Keratinocyte (primary cell): ENCODE data around the gene HEPH. TPM values are rescaled to one million over a fixed set of nuclear protein-coding genes. Genes with fewer than 3 reads are reported as not detected.

Experiments used
- DNase-seq: peaks from one replicate; pipeline ENCODE4 v3.0.0-alpha.2; 2011; ENCODE audit warnings: low read depth, missing footprints, low spot score
- FAIRE-seq: peaks from 2 replicates; lab custom pipeline; 2011; peaks lifted over from hg19 to GRCh38; lab: Jason Lieb, UNC
- H2AFZ ChIP-seq: 2 replicates; pipeline ENCODE4 v1.6.0; 2012; ENCODE audit warnings: low read length, control low read depth, inconsistent platforms; ENCODE audit not compliant: control insufficient read depth
- H3K27ac ChIP-seq: 2 replicates; pipeline ENCODE4 v1.5.1; 2011; ENCODE audit warnings: low read length; ENCODE audit not compliant: control insufficient read depth, insufficient read depth
- H3K27me3 ChIP-seq: 3 replicates; pipeline ENCODE4 v1.6.0; 2011; ENCODE audit warnings: low read length; ENCODE audit not compliant: control insufficient read depth, insufficient read depth; ENCODE audit errors: extremely low read depth
- H3K36me3 ChIP-seq, 2 experiments: 2 replicates in 1 of 2; 3 replicates in 1 of 2; pipeline ENCODE4 v1.5.1; 2011; ENCODE audit warnings: low read length in 2 of 2, mild to moderate bottlenecking in 1 of 2; ENCODE audit not compliant: control insufficient read depth in 2 of 2, insufficient read depth in 2 of 2; ENCODE audit errors: extremely low read depth in 1 of 2
- H3K4me1 ChIP-seq: 3 replicates; pipeline ENCODE4 v1.5.1; 2011; ENCODE audit warnings: low read length; ENCODE audit not compliant: control insufficient read depth, insufficient read depth; ENCODE audit errors: extremely low read depth
- H3K4me2 ChIP-seq: 3 replicates; pipeline ENCODE4 v1.6.0; 2011; ENCODE audit warnings: low read depth, low read length; ENCODE audit not compliant: control insufficient read depth, insufficient read depth; ENCODE audit errors: extremely low read depth
- H3K4me3 ChIP-seq, 3 experiments: fragments of 200-600 bp in 1 of 3; sonication (generic) in 1 of 3; 2 replicates in 2 of 3; 3 replicates in 1 of 3; pipeline ENCODE4 v1.5.1; 2011 to 2016; ENCODE audit warnings: low read length in 3 of 3, mild to moderate bottlenecking in 3 of 3, control low read depth in 2 of 3, inconsistent platforms in 1 of 3, low read depth in 1 of 3, mixed read lengths in 1 of 3, mixed run types in 1 of 3, moderate library complexity in 1 of 3; ENCODE audit not compliant: control insufficient read depth in 2 of 3, insufficient read depth in 2 of 3; ENCODE audit errors: extremely low read depth in 1 of 3
- H3K79me2 ChIP-seq: 2 replicates; pipeline ENCODE4 v1.6.0; 2012; ENCODE audit warnings: low read length; ENCODE audit not compliant: control insufficient read depth, insufficient read depth
- H3K9ac ChIP-seq: 3 replicates; pipeline ENCODE4 v1.6.0; 2011; ENCODE audit warnings: low read length; ENCODE audit not compliant: control insufficient read depth, insufficient read depth; ENCODE audit errors: extremely low read depth
- H3K9me1 ChIP-seq: 3 replicates; pipeline ENCODE4 v1.6.0; 2011; ENCODE audit warnings: low read length; ENCODE audit not compliant: control insufficient read depth, insufficient read depth; ENCODE audit errors: extremely low read depth
- H3K9me3 ChIP-seq: 2 replicates; pipeline ENCODE4 v1.5.1; 2012; ENCODE audit warnings: low read depth, low read length; ENCODE audit not compliant: control insufficient read depth
- H4K20me1 ChIP-seq: 3 replicates; pipeline ENCODE4 v1.6.0; 2011; ENCODE audit warnings: low read length; ENCODE audit not compliant: control insufficient read depth, insufficient read depth; ENCODE audit errors: extremely low read depth
- EZH2 ChIP-seq: IDR thresholded peaks from one replicate; pipeline ENCODE4 v1.6.1; 2012; ENCODE audit warnings: inconsistent platforms, mild to moderate bottlenecking, low read length, moderate library complexity
- dilution Hi-C: fragments of 300-500 bp; cut with MboI; formaldehyde crosslinking; loops from one replicate; pipeline ENCODE4 v1.7.0; 2020; ENCODE audit warnings: low sequenced_read_pairs; ENCODE audit not compliant: extremely low pct_ligation_motif_present
- polyA plus RNA-seq, 5 experiments: library from polyadenylated mRNA; depleted of rRNA in 3 of 5; stranded (reverse) in 3 of 5; stranded (forward) in 1 of 5; unstranded in 1 of 5; fragments of >200 nt; gene quantifications; 1 replicate in 1 of 5; 2 replicates in 3 of 5; 3 replicates in 1 of 5; pipeline versions ENCODE4 v1.2.1 to v1.2.3, GENCODE V29; 2011 to 2012; ENCODE audit warnings: missing spikeins in 2 of 5, low read depth in 1 of 5, low replicate concordance in 1 of 5
- TF ChIP-seq, protein P1 (sequence below), 3 experiments: IDR thresholded peaks in 1 of 3; conservative IDR thresholded peaks in 1 of 3; optimal IDR thresholded peaks in 1 of 3; 2 replicates in 2 of 3; 3 replicates in 1 of 3; pipeline versions ENCODE3 to v1.5.1; 2011; ENCODE audit warnings: low read length in 3 of 3, mild to moderate bottlenecking in 3 of 3, moderate library complexity in 2 of 3, control low read depth in 1 of 3, inconsistent platforms in 1 of 3; ENCODE audit not compliant: insufficient read depth in 2 of 3; ENCODE audit errors: extremely low read depth in 1 of 3

The HEPH gene
- polyA plus RNA-seq, 1 donor (not counting 4 experiments of a cell fraction or from before 2014, with no cell fraction given) = 0.25 TPM

DNA sequence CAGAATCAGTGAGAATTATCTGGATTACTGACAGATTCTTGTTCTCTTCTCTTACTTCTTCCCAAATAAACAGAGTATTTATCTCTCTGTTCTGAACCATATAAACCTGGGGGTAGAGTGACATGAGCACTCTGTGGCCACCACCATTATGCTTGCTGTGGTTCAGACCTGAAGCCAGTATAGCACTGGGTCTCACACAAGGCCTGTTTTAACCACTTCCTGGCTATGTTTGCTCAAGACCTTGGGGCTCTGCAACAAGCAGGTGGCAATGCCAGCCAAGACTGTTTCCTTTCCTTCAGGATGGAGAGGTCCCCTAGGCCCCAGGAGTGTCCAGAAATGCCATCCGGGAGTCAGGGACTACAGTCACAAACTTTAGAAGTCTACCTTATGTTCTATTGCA lies 21.7 kb upstream of the HEPH start:
- dilution Hi-C loops = no loop called here
- TF ChIP-seq, protein P1, sequence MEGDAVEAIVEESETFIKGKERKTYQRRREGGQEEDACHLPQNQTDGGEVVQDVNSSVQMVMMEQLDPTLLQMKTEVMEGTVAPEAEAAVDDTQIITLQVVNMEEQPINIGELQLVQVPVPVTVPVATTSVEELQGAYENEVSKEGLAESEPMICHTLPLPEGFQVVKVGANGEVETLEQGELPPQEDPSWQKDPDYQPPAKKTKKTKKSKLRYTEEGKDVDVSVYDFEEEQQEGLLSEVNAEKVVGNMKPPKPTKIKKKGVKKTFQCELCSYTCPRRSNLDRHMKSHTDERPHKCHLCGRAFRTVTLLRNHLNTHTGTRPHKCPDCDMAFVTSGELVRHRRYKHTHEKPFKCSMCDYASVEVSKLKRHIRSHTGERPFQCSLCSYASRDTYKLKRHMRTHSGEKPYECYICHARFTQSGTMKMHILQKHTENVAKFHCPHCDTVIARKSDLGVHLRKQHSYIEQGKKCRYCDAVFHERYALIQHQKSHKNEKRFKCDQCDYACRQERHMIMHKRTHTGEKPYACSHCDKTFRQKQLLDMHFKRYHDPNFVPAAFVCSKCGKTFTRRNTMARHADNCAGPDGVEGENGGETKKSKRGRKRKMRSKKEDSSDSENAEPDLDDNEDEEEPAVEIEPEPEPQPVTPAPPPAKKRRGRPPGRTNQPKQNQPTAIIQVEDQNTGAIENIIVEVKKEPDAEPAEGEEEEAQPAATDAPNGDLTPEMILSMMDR (optimal IDR thresholded peaks at IDR 0.05 in 1 of 3, IDR thresholded peaks at IDR 0.05 in 1 of 3, conservative IDR thresholded peaks at IDR 0.05 in 1 of 3; ENCODE audit: extremely low read depth in 1 of 3, insufficient read depth in 2 of 3, low read length in 3 of 3) = no peak
- H3K9ac ChIP-seq = no peak overlapping the region
- H3K9me1 ChIP-seq = no peaks in the 10 kb centered on the region
- no peaks in the 10 kb centered on the region for H3K4me1 ChIP-seq
- H3K4me3 ChIP-seq = no peak overlapping the region
- H3K4me2 ChIP-seq = no peak overlapping the region
- no peak overlapping the region for H2AFZ ChIP-seq
- FAIRE-seq (no peak), DNase-seq (no peak)
- H4K20me1 ChIP-seq = no peaks in the 10 kb centered on the region
- no peaks in the 10 kb centered on the region for H3K27me3 ChIP-seq
- H3K79me2 ChIP-seq = no peaks in the 10 kb centered on the region
- H3K36me3 ChIP-seq = no peaks in the 10 kb centered on the region
- H3K27ac ChIP-seq = no peak overlapping the region
- no peaks in the 10 kb centered on the region for H3K9me3 ChIP-seq

DNA sequence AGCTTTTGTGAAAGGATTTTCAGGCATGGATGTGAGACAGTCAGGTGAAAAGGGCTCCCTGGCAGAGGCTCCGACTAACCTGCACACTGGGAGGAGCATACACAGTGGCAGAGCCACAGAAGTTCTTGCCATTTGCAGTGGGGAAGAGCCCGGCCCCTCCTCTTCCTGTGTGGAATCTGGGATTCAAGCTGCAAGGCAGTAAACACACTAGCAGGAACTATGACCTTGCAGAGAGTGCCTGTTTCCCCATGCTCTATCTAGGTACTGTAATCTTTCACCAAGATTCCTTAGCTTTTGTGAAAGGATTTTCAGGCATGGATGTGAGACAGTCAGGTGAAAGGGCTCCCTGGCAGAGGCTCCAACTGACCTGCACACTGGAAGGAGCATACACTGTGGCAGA lies 19.8 kb upstream of the HEPH start:
- Histone ChIP-seq H3K36me3 (no peaks in the 10 kb centered on the region), H3K4me2 (no peak overlapping the region), H3K27me3 (no peaks in the 10 kb centered on the region), H2AFZ (no peak overlapping the region), H3K79me2 (no peaks in the 10 kb centered on the region), H4K20me1 (no peaks in the 10 kb centered on the region), H3K4me1 (no peaks in the 10 kb centered on the region), H3K4me3 (no peak overlapping the region), H3K9me1 (no peaks in the 10 kb centered on the region), H3K9me3 (no peaks in the 10 kb centered on the region), H3K9ac (no peak overlapping the region), H3K27ac (no peak overlapping the region)
- dilution Hi-C loops = no loop called here
- no peak for DNase-seq
- FAIRE-seq = no peak
- TF ChIP-seq, protein P1 (optimal IDR thresholded peaks at IDR 0.05 in 1 of 3, IDR thresholded peaks at IDR 0.05 in 1 of 3, conservative IDR thresholded peaks at IDR 0.05 in 1 of 3; ENCODE audit: extremely low read depth in 1 of 3, insufficient read depth in 2 of 3, low read length in 3 of 3) = no peak
- TF ChIP-seq EZH2 = no peak
